Measurements from ENCODE around the gene IFT172. TPM values are rescaled to one million over a fixed set of nuclear protein-coding genes. Genes with fewer than 3 reads are reported as not detected.

The IFT172 gene
- total RNA-seq, 1 experiment from 2014 or later: 25.3 TPM

- Mint-ChIP-seq H3K4me1 (peaks cover 21% of the 10 kb centered on the region), H3K9me3 (no peaks in the 10 kb centered on the region), H3K4me3 (peak overlapping the region; percentile 96), H3K36me3 (peaks cover 10% of the 10 kb centered on the region), H3K27ac (peak overlapping the region; percentile 85), H3K27me3 (ENCODE audit: low read depth) (no peaks in the 10 kb centered on the region; the same call in 1 of the 2 replicates)
- peak; percentile 84 for DNase-seq (ENCODE audit: low spot score)
- peak; percentile 83 for ATAC-seq
- ChIA-PET POLR2A (interaction anchor here (1.0 to 4.1 kb wide), 4 partner anchors 19 to 413 kb away, joined by 3 to 28 read pairs (median 6); partner anchors contain the start of genes PPM1G and ZNF513), CTCF (interaction anchor here (1.0 to 4.4 kb wide), 5 partner anchors 12 to 255 kb away, joined by 3 to 52 read pairs (median 5); partner anchors contain the start of gene PPM1G)
- TF ChIP-seq SP1 (CRISPR knock-in tag; conservative IDR thresholded peaks at IDR 0.05) (no peak), GABPB1 (CRISPR knock-in tag; IDR thresholded peaks at IDR 0.05) (peak; percentile 65)
Measured at GRCh38 chr2:27428978-27429541, 60.5 kb downstream of the IFT172 start.

GRCh38 chr2:27428213-27428977, 61.1 kb downstream of the IFT172 start, which contains the start of gene NRBP1:
NRBP1 (plus strand) TSS chr2:27428631; CDS start chr2:27433274, 4,643 bp downstream.
- DNase-seq (ENCODE audit: low spot score) (peak; percentile 95), ATAC-seq (peak; percentile 90)
- H3K36me3 Mint-ChIP-seq: peaks cover 4% of the 10 kb centered on the region
- peak within 1 kb of the TSS; percentile 93 for H3K27ac Mint-ChIP-seq
- peaks cover 21% of the 10 kb centered on the region for H3K4me1 Mint-ChIP-seq
- ChIA-PET CTCF (interaction anchor here (1.0 to 4.4 kb wide), 5 partner anchors 13 to 255 kb away, joined by 3 to 52 read pairs (median 5); partner anchors contain the start of gene PPM1G), POLR2A (interaction anchor here (0.6 to 4.1 kb wide), 5 partner anchors 19 to 501 kb away, joined by 3 to 28 read pairs (median 3); partner anchors contain the start of genes PPM1G and ZNF513)
- H3K27me3 Mint-ChIP-seq (ENCODE audit: low read depth): no peaks in the 10 kb centered on the region; the same call in 1 of the 2 replicates
- peak within 1 kb of the TSS; percentile 96 for H3K4me3 Mint-ChIP-seq
- no peaks in the 10 kb centered on the region for H3K9me3 Mint-ChIP-seq
- TF ChIP-seq FOXP4 (CRISPR knock-in tag; IDR thresholded peaks at IDR 0.05) (peak; percentile 56), ZNF416 (CRISPR knock-in tag; IDR thresholded peaks at IDR 0.05) (0 out of 2 replicates have a peak, but pooled peaks have one; percentile 39), SP1 (CRISPR knock-in tag; conservative IDR thresholded peaks at IDR 0.05) (peak; percentile 94), NR3C1 (CRISPR knock-in tag; conservative IDR thresholded peaks at IDR 0.05; ENCODE audit: low read depth) (no peak), FOXP1 (CRISPR knock-in tag; IDR thresholded peaks at IDR 0.05; ENCODE audit: borderline replicate concordance) (peak; percentile 46; the same call in 1 of the 2 replicates), USF2 (CRISPR knock-in tag; IDR thresholded peaks at IDR 0.05) (no peak), ETV6 (CRISPR knock-in tag; IDR thresholded peaks at IDR 0.05) (peak; percentile 61), MYBL2 (CRISPR knock-in tag; IDR thresholded peaks at IDR 0.05) (peak; percentile 84), CTCF (IDR thresholded peaks at IDR 0.05) (no peak), TP53 (CRISPR knock-in tag; IDR thresholded peaks at IDR 0.05) (0 out of 2 replicates have a peak, but pooled peaks have one; percentile 71), NFYB (CRISPR knock-in tag; conservative IDR thresholded peaks at IDR 0.05; ENCODE audit: low read depth) (peak; percentile 70), TEAD1 (CRISPR knock-in tag; IDR thresholded peaks at IDR 0.05) (no peak; the same call in 1 of the 2 replicates), GABPB1 (CRISPR knock-in tag; IDR thresholded peaks at IDR 0.05) (peak; percentile 69), ZNF512 (CRISPR knock-in tag; IDR thresholded peaks at IDR 0.05; ENCODE audit: borderline replicate concordance) (no peak), ARID4B (CRISPR knock-in tag; IDR thresholded peaks at IDR 0.05; ENCODE audit: borderline replicate concordance) (peak; percentile 58; the same call in 1 of the 2 replicates), USF1 (CRISPR knock-in tag; IDR thresholded peaks at IDR 0.05) (peak; percentile 6; the same call in 1 of the 2 replicates), ZBTB21 (CRISPR knock-in tag; IDR thresholded peaks at IDR 0.05; ENCODE audit: borderline replicate concordance) (0 out of 2 replicates have a peak, but pooled peaks have one; percentile 26)

Data from WTC11 (cell line).